Activated T-helper 1 cell treated with anti-CD3 and anti-CD28 coated beads, Interleukin-2, amount 50 U/mL, for 16 hours (primary cell): ENCODE data around the gene KIF3B.

Source experiments
- DNase-seq, 2 donors: peaks; one replicate each; pipeline ENCODE4 v3.0.0-alpha.2; 2020; ENCODE audit warnings: low read depth in 1 of 2, low spot score in 1 of 2

Gene KIF3B

GRCh38 chr20:32277361-32278198 lies at the start of gene KIF3B:
KIF3B (plus strand) TSS chr20:32277651; CDS start chr20:32309778, 32,127 bp downstream.
- peak; percentile 68 to 81 for DNase-seq

GRCh38 chr20:32227744-32228688 lies 49.4 kb upstream of the KIF3B start:
- DNase-seq, result no peak

- DNase-seq, result no peak
Measured at GRCh38 chr20:32229251-32229747, 48.2 kb upstream of the KIF3B start.

GRCh38 chr20:32230707-32231106 lies 46.7 kb upstream of the KIF3B start:
- DNase-seq, result no peak

GRCh38 chr20:32231245-32231644 lies 46.2 kb upstream of the KIF3B start:
- no peak for DNase-seq

- DNase-seq, result no peak
Measured at GRCh38 chr20:32231847-32232246, 45.6 kb upstream of the KIF3B start.

GRCh38 chr20:32232326-32232886 lies 45.0 kb upstream of the KIF3B start:
- no peak for DNase-seq

GRCh38 chr20:32233286-32233685 lies 44.2 kb upstream of the KIF3B start:
- DNase-seq, result no peak

- DNase-seq, result no peak
Measured at GRCh38 chr20:32234135-32234808, 43.2 kb upstream of the KIF3B start.

- no peak for DNase-seq
Measured at GRCh38 chr20:32235331-32236047, 42.0 kb upstream of the KIF3B start.

GRCh38 chr20:32236048-32236533 lies 41.4 kb upstream of the KIF3B start:
- no peak for DNase-seq

- no peak for DNase-seq
Measured at GRCh38 chr20:32236819-32237218, 40.6 kb upstream of the KIF3B start.

GRCh38 chr20:32237419-32237818 lies 40.0 kb upstream of the KIF3B start:
- no peak for DNase-seq

GRCh38 chr20:32238483-32239425 lies 38.7 kb upstream of the KIF3B start:
- no peak for DNase-seq

- DNase-seq, result no peak
Measured at GRCh38 chr20:32240205-32240604, 37.2 kb upstream of the KIF3B start.

- no peak for DNase-seq
Measured at GRCh38 chr20:32241807-32242206, 35.6 kb upstream of the KIF3B start.

- DNase-seq, result no peak
Measured at GRCh38 chr20:32244150-32244823, 33.2 kb upstream of the KIF3B start.

- DNase-seq, result no peak
Measured at GRCh38 chr20:32244959-32245358, 32.5 kb upstream of the KIF3B start.
